K562 (cell line): Measurements from ENCODE around the gene MPC2. TPM values are rescaled to one million over a fixed set of nuclear protein-coding genes. Genes with fewer than 3 reads are reported as not detected.
A peak's percentile ranks its signal among the peaks of the same experiment; 100 is the strongest.

Experiments used
- ATF7 ChIP-seq: fragments of 450-650 bp; IDR thresholded peaks from 2 replicates; pipeline ENCODE4 v1.7.1; 2014; ENCODE audit warnings: mild to moderate bottlenecking, moderate library complexity
- MEF2A ChIP-seq: IDR thresholded peaks from 2 replicates; pipeline ENCODE4 v1.6.1; 2011; ENCODE audit warnings: low read depth, mild to moderate bottlenecking, low read length, moderate library complexity; ENCODE audit not compliant: control insufficient read depth
- RBFOX2 ChIP-seq: fragments of 200-400 bp; formaldehyde crosslinking; IDR thresholded peaks from 2 replicates; pipeline ENCODE4 v1.6.1; 2017; ENCODE audit warnings: low read depth, mild to moderate bottlenecking, low read length, moderate library complexity
- SOX6 ChIP-seq: fragments of 450-650 bp; IDR thresholded peaks from 2 replicates; pipeline ENCODE4 v1.6.1; 2014; ENCODE audit warnings: mild to moderate bottlenecking
- STAT5A ChIP-seq: IDR thresholded peaks from 2 replicates; pipeline ENCODE4 v1.6.1; 2012; ENCODE audit warnings: low read length, inconsistent platforms, borderline replicate concordance
- U2AF2 ChIP-seq: fragments of 200-400 bp; formaldehyde crosslinking; optimal IDR thresholded peaks from 2 replicates; pipeline ENCODE3; 2017; ENCODE audit warnings: low read depth, mild to moderate bottlenecking, low read length
- ZNF76 ChIP-seq: fragments of 250-450 bp; sonication (Bioruptor Pico); IDR thresholded peaks from 2 replicates; pipeline ENCODE4 v1.4.0; 2020; ENCODE audit warnings: mild to moderate bottlenecking, moderate library complexity, borderline replicate concordance
- polyA plus RNA-seq, 8 experiments: library from polyadenylated mRNA; depleted of rRNA in 4 of 8; stranded (reverse) in 5 of 8; unstranded in 3 of 8; fragments of >200 nt; fragmentation: Nextera tagmentation in 2 of 8; fragmentation: Illumina TruSeq in 1 of 8; extraction: Ambion mirVana in 2 of 8; extraction: Trizol in 1 of 8; gene quantifications; 2 replicates each; pipeline versions ENCODE4 v1.2.1 to v1.2.3, GENCODE V29; 2011 to 2014; ENCODE audit warnings: inconsistent platforms in 1 of 8, missing spikeins in 1 of 8
- total RNA-seq, 7 experiments: library from RNA; depleted of rRNA in 6 of 7; stranded (reverse); fragments of >200 nt in 6 of 7; fragmentation: Illumina TruSeq in 2 of 7; extraction: Trizol in 2 of 7; gene quantifications; 2 replicates each; pipeline versions ENCODE4 v1.2.1 to v1.2.3, GENCODE V29; 2011 to 2021; ENCODE audit warnings: low replicate concordance in 1 of 7
- TF ChIP-seq, protein P1 (sequence below): fragments of 450-650 bp; conservative IDR thresholded peaks from 2 replicates; pipeline ENCODE4 v1.6.1; 2016; ENCODE audit warnings: missing genetic modification characterization, low read depth, mild to moderate bottlenecking, control low read depth, missing compliant biosample characterization
- TF ChIP-seq, protein P2 (sequence below), 3 experiments: IDR thresholded peaks in 2 of 3; conservative IDR thresholded peaks in 1 of 3; 2 replicates each; pipeline ENCODE4 v1.5.1; 2011 to 2012; ENCODE audit warnings: low read length in 3 of 3, mild to moderate bottlenecking in 3 of 3, control low read depth in 2 of 3, improper control_type of control experiment in 1 of 3, inconsistent platforms in 1 of 3, low read depth in 1 of 3, mixed read lengths in 1 of 3, moderate library complexity in 1 of 3; ENCODE audit not compliant: insufficient read depth in 2 of 3
- TF ChIP-seq, protein P3 (sequence below), 3 experiments: fragments of 200-800 bp in 1 of 3; sonication (Bioruptor generic) in 1 of 3; sonication (generic) in 1 of 3; formaldehyde crosslinking in 1 of 3; IDR thresholded peaks; 2 replicates each; pipeline versions ENCODE4 v1.6.1 to v1.8.0; 2016 to 2022; ENCODE audit warnings: mild to moderate bottlenecking in 2 of 3, missing compliant biosample characterization in 2 of 3, missing genetic modification characterization in 2 of 3, missing genetic modification reagents in 1 of 3
- TF ChIP-seq, protein P4 (sequence below), 2 experiments: fragments of 450-650 bp; IDR thresholded peaks; 2 replicates each; pipeline ENCODE4 v1.6.1; 2018; ENCODE audit warnings: mild to moderate bottlenecking in 2 of 2, low read depth in 1 of 2; ENCODE audit not compliant: partially characterized antibody in 2 of 2
- TF ChIP-seq, protein P5 (sequence below): fragments of 450-650 bp; formaldehyde crosslinking; IDR thresholded peaks from 2 replicates; pipeline ENCODE4 v1.4.0; 2020; ENCODE audit warnings: mild to moderate bottlenecking, moderate library complexity

Gene MPC2
- total and polyA plus RNA-seq, 9 of the 15 experiments (the other 6 are each of a cell fraction or from before 2014, with no cell fraction given) = 70.7 to 179 (median 144) TPM

DNA sequence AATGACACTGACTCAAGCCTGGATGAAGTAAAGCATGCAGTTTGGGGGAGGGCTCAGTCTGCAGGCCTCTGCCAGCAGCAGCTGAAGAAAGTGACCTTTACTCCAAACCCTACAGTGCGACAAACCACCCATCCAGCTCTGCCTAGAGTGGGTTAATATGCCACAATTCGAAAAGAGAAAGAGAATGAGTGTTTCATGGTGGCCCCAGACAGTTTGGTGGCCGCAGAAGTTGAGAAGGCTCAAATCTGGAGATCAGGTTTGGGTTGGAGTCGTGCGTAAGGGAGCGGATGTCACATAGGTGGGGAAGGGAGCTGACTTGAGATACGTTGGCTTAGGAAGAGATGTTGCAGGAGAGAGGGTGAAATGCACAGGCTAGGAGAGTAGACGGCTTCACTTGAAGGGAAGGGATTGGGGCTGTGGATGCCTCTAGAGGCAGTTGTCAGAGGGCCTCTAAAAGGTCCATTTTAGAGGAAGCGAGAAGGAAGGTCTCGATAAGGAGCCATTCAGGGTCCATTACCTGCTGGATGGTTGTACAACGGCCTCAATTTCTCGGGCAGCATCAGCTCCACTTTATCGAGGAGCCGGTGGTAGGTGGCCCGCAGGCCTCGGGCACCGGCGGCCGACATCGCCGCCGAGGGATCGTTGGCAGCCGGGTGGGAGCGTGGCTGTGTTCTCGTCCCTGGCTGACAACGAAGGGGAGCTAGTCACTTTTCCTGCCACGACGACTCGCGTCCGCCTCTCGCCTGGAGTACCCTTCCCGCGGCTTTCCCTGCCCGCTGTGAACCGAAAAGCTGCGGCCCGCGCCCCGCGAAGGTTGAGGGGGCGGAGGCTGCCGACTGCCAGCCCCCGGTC is 1.4 kb downstream of the MPC2 start (continued):
- TF ChIP-seq, protein P1, sequence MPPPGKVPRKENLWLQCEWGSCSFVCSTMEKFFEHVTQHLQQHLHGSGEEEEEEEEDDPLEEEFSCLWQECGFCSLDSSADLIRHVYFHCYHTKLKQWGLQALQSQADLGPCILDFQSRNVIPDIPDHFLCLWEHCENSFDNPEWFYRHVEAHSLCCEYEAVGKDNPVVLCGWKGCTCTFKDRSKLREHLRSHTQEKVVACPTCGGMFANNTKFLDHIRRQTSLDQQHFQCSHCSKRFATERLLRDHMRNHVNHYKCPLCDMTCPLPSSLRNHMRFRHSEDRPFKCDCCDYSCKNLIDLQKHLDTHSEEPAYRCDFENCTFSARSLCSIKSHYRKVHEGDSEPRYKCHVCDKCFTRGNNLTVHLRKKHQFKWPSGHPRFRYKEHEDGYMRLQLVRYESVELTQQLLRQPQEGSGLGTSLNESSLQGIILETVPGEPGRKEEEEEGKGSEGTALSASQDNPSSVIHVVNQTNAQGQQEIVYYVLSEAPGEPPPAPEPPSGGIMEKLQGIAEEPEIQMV = no peak
- no peak for TF ChIP-seq MEF2A
- TF ChIP-seq SOX6 = no peak
- TF ChIP-seq U2AF2 = no peak
- TF ChIP-seq RBFOX2 = no peak
- 0 out of 2 replicates have a peak, but pooled peaks have one; percentile 28 for TF ChIP-seq ZNF76 (CRISPR knock-in tag)
- TF ChIP-seq, protein P2, sequence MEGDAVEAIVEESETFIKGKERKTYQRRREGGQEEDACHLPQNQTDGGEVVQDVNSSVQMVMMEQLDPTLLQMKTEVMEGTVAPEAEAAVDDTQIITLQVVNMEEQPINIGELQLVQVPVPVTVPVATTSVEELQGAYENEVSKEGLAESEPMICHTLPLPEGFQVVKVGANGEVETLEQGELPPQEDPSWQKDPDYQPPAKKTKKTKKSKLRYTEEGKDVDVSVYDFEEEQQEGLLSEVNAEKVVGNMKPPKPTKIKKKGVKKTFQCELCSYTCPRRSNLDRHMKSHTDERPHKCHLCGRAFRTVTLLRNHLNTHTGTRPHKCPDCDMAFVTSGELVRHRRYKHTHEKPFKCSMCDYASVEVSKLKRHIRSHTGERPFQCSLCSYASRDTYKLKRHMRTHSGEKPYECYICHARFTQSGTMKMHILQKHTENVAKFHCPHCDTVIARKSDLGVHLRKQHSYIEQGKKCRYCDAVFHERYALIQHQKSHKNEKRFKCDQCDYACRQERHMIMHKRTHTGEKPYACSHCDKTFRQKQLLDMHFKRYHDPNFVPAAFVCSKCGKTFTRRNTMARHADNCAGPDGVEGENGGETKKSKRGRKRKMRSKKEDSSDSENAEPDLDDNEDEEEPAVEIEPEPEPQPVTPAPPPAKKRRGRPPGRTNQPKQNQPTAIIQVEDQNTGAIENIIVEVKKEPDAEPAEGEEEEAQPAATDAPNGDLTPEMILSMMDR (IDR thresholded peaks at IDR 0.05 in 2 of 3, conservative IDR thresholded peaks at IDR 0.05 in 1 of 3; ENCODE audit: insufficient read depth in 2 of 3, low read depth in 1 of 3, low read length in 3 of 3) = no peak; a peak in 1 of 6 replicates
- TF ChIP-seq, protein P3, sequence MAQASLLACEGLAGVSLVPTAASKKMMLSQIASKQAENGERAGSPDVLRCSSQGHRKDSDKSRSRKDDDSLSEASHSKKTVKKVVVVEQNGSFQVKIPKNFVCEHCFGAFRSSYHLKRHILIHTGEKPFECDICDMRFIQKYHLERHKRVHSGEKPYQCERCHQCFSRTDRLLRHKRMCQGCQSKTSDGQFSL (CRISPR knock-in tag; IDR thresholded peaks at IDR 0.05) = no peak
- TF ChIP-seq, protein P3 (tag; IDR thresholded peaks at IDR 0.05) = no peak
- TF ChIP-seq, protein P4, sequence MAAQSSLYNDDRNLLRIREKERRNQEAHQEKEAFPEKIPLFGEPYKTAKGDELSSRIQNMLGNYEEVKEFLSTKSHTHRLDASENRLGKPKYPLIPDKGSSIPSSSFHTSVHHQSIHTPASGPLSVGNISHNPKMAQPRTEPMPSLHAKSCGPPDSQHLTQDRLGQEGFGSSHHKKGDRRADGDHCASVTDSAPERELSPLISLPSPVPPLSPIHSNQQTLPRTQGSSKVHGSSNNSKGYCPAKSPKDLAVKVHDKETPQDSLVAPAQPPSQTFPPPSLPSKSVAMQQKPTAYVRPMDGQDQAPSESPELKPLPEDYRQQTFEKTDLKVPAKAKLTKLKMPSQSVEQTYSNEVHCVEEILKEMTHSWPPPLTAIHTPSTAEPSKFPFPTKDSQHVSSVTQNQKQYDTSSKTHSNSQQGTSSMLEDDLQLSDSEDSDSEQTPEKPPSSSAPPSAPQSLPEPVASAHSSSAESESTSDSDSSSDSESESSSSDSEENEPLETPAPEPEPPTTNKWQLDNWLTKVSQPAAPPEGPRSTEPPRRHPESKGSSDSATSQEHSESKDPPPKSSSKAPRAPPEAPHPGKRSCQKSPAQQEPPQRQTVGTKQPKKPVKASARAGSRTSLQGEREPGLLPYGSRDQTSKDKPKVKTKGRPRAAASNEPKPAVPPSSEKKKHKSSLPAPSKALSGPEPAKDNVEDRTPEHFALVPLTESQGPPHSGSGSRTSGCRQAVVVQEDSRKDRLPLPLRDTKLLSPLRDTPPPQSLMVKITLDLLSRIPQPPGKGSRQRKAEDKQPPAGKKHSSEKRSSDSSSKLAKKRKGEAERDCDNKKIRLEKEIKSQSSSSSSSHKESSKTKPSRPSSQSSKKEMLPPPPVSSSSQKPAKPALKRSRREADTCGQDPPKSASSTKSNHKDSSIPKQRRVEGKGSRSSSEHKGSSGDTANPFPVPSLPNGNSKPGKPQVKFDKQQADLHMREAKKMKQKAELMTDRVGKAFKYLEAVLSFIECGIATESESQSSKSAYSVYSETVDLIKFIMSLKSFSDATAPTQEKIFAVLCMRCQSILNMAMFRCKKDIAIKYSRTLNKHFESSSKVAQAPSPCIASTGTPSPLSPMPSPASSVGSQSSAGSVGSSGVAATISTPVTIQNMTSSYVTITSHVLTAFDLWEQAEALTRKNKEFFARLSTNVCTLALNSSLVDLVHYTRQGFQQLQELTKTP (IDR thresholded peaks at IDR 0.05; ENCODE audit: low read depth in 1 of 2, partially characterized antibody in 2 of 2) = peak in 1 of 2 experiments; percentile 67
- TF ChIP-seq ATF7 = no peak
- TF ChIP-seq STAT5A = no peak
- TF ChIP-seq, protein P5, sequence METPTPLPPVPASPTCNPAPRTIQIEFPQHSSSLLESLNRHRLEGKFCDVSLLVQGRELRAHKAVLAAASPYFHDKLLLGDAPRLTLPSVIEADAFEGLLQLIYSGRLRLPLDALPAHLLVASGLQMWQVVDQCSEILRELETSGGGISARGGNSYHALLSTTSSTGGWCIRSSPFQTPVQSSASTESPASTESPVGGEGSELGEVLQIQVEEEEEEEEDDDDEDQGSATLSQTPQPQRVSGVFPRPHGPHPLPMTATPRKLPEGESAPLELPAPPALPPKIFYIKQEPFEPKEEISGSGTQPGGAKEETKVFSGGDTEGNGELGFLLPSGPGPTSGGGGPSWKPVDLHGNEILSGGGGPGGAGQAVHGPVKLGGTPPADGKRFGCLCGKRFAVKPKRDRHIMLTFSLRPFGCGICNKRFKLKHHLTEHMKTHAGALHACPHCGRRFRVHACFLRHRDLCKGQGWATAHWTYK (CRISPR knock-in tag) = 0 out of 2 replicates have a peak, but pooled peaks have one; percentile 71
